Small intestine (tissue), 7 donors: ENCODE results near the gene ROPN1L. TPM values are rescaled to one million over a fixed set of nuclear protein-coding genes. Genes with fewer than 3 reads are reported as not detected.

Experiments
- DNase-seq, 2 donors: peaks; one replicate each; pipeline versions ENCODE4 v3.0.0 to v3.0.0-alpha.2; 2013
- FAIRE-seq: peaks from 2 replicates; lab custom pipeline; 2012; peaks lifted over from hg19 to GRCh38; lab: Jason Lieb, UNC
- H3K27ac ChIP-seq, 3 donors: one replicate each; pipeline ENCODE4 v1.5.1; 2013; ENCODE audit warnings: low read length in 2 of 3, mild to moderate bottlenecking in 2 of 3, control low read depth in 1 of 3, inconsistent platforms in 1 of 3, low read depth in 1 of 3, moderate library complexity in 1 of 3
- H3K27me3 ChIP-seq, 3 donors: one replicate each; pipeline ENCODE4 v1.6.1; 2013; ENCODE audit warnings: low read length in 3 of 3, inconsistent platforms in 1 of 3; ENCODE audit not compliant: control insufficient read depth in 3 of 3, insufficient read depth in 3 of 3
- H3K36me3 ChIP-seq, 3 donors: one replicate each; pipeline ENCODE4 v1.6.1; 2013; ENCODE audit warnings: low read length in 3 of 3, inconsistent platforms in 1 of 3, low read depth in 1 of 3, mild to moderate bottlenecking in 1 of 3, moderate library complexity in 1 of 3; ENCODE audit not compliant: control insufficient read depth in 3 of 3, insufficient read depth in 2 of 3
- H3K4me1 ChIP-seq, 3 donors: one replicate each; pipeline ENCODE4 v1.6.1; 2013; ENCODE audit warnings: low read length in 2 of 3, inconsistent platforms in 1 of 3, low read depth in 1 of 3, mild to moderate bottlenecking in 1 of 3, moderate library complexity in 1 of 3; ENCODE audit not compliant: control insufficient read depth in 3 of 3, insufficient read depth in 2 of 3
- H3K4me3 ChIP-seq, 3 donors: one replicate each; pipeline ENCODE4 v1.5.1; 2013; ENCODE audit warnings: low read length in 3 of 3, control low read depth in 1 of 3, inconsistent platforms in 1 of 3, low read depth in 1 of 3, mild to moderate bottlenecking in 1 of 3, moderate library complexity in 1 of 3
- H3K9me3 ChIP-seq, 2 donors: one replicate each; pipeline ENCODE4 v1.6.1; 2013; ENCODE audit warnings: low read depth in 1 of 2, low read length in 1 of 2; ENCODE audit not compliant: control insufficient read depth in 2 of 2, insufficient read depth in 1 of 2
- WGBS, 3 donors: extraction: QIAGEN DNeasy Blood & Tissue Kit; methylation state at CpG; one replicate each; pipeline ENCODE4 v1.1.7; 2013; 5-methylcytosine and 5-hydroxymethylcytosine counted together
- polyA plus RNA-seq, 4 donors: library from polyadenylated mRNA; stranded (reverse) in 3 of 4; unstranded in 1 of 4; fragments of 200-250 nt in 3 of 4; fragments of 120-200 nt in 1 of 4; gene quantifications; one replicate each; pipeline versions ENCODE4 v1.2.1 to v1.2.3, GENCODE V29; 2013
- donor health status: healthy with polysubstance abuse.
- donor health status: control.
- donor health status: control.
- donor health status: Bipolar disorder and iron deficiency.
- donor health status: healthy.

Gene ROPN1L
- polyA plus RNA-seq, 4 donors, result 0.07 to 0.76 TPM; not detected in 2

DNA sequence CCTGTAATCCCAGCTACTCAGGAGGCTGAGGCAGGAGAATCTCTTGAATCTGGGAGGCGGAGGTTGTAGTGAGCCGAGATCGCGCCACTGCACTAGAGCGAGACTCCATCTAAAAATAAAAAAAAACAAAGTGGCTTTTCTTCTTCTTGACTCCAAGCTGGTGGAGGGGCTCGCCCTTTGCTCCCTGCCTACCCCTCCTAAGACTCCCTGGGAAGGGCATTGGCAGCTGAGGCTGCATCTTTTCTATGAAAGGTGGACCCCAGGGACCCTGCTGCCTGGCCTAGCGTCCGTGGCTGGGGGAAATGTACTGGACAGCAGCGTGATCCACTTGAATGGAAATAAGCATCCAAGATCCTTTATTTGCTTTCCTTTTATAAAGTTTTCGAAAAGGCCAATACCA, 24.0 kb downstream of the ROPN1L start:
- H3K36me3 ChIP-seq, result no peaks in the 10 kb centered on the region
- DNase-seq (no peak), FAIRE-seq (no peak)
- peaks cover 0 to 5% (median 0%) of the 10 kb centered on the region in 3 donors for H3K27me3 ChIP-seq
- WGBS, 3 donors, result 86 to 92% (median 91%) methylated on average over 10 of the region's 10 CpGs
- H3K4me3 ChIP-seq, result no peak overlapping the region
- H3K4me1 ChIP-seq, result no peaks in the 10 kb centered on the region
- no peaks in the 10 kb centered on the region for H3K9me3 ChIP-seq
- H3K27ac ChIP-seq, result no peak overlapping the region

DNA sequence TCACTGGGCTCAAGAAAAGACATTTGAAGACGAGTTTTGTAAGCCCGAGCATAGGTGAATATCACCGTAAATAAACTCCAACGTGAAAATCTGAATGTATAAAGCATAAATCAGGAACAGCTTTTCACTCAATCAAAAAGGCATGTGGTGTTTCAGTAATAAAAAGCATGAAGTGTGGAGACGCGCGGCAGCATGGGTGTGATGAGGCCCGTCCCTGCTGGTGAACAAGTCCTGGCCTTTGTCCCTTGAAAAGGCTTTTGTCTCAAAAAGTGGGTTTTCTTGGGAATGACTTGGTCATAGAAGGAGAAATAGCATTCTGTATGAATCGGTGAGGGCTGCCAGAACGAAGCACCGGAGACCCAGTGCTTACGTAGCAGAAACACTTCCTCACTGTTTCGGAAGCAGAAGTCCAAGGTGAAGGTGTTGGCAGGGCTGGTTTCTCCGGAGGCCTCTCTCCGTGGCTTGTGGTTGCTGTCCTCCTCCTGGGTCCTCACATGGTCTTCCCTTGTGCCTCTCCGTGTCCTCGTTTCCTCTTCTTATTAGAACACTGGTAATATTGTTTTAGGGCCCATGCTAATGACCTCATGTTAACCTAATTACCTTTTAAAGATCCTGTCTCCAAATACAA, 24.9 kb downstream of the ROPN1L start:
- 86 to 88% (median 87%) methylated on average over 17 of the region's 17 CpGs for WGBS, 3 donors
- no peak for FAIRE-seq

DNA sequence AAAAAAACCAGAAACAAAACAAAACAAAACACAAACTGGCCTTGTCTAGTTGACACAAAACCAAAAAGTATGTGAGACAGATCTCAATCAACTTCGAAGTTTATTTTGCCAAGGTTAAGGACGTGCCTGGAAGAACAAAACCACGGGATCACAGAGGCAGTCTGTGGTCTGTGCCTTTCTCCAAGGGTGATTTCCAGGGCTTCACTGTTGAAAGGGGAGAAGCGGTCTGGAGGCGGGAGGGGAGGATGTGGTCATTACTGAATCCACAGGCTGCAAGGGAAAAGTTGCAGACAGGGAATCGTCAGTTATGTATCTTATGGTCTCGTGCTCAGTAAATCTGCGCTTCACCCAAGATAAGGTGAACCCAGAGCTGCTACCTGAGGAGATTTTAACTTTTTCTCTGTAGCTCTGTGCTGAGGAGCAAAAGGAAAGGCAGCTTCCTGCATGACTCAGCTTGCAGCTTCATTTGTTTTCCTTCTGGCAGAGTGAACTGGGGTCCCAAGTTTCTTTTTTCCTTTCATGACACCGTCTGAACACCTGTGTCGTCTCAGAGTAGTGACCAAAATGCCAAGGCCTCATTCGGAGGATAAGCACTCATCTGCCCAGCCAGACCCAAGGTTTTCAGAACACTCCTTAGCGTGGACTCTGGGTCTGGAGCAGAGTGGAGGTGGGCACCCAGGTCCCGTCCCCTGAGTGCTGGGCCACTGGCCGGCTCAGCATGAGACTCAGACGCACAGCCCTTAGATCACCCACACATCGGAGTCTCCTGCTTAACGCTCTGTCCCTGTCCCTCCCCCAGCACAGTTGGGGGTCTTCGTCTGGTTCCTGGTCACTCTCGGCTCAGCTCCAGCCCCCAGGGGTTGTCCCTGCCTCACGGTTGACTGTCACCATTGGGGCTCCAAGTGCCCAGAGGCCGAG, 25.9 kb downstream of the ROPN1L start:
- Histone ChIP-seq H3K9me3 (no peaks in the 10 kb centered on the region), H3K4me3 (no peak overlapping the region), H3K36me3 (no peaks in the 10 kb centered on the region), H3K27me3 (peaks cover 0 to 5% (median 0%) of the 10 kb centered on the region in 3 donors), H3K27ac (no peak overlapping the region), H3K4me1 (no peaks in the 10 kb centered on the region)
- WGBS, 3 donors, result 56 to 71% (median 60%) methylated on average over 21 of the region's 21 CpGs
- no peak for DNase-seq
- no peak for FAIRE-seq

More for the DNA sequence above, 24.9 kb downstream of the ROPN1L start:
- peaks cover 0 to 5% (median 0%) of the 10 kb centered on the region in 3 donors for H3K27me3 ChIP-seq
- H3K27ac ChIP-seq, result no peak overlapping the region
- H3K36me3 ChIP-seq, result no peaks in the 10 kb centered on the region
- DNase-seq, result no peak
- H3K9me3 ChIP-seq, result no peaks in the 10 kb centered on the region
- no peaks in the 10 kb centered on the region for H3K4me1 ChIP-seq
- H3K4me3 ChIP-seq, result no peak overlapping the region

DNA sequence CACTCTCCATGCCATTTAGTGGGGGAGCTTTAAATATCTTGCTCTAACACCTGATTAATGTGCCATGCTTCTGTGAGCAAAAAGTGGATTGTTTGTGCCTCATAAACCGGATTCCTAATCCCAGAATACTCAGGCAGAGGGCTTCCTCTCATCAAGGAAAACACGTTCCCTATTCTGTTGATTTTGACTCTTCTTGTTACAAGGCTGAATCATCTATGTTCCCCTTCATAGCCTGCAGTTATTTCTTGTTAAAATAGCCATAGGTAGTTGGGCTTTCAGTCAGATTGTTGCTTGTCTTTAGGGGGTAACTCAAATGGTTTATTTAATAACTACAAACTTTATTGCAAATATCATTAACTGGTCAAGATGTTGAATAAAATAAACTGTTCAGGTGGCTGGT, 26.6 kb downstream of the ROPN1L start:
- no peak for FAIRE-seq
- H3K4me3 ChIP-seq, result no peak overlapping the region
- 67 to 81% (median 70%) methylated on average over 2 of the region's 2 CpGs for WGBS, 3 donors
- no peaks in the 10 kb centered on the region for H3K4me1 ChIP-seq
- H3K9me3 ChIP-seq, result no peaks in the 10 kb centered on the region
- H3K27me3 ChIP-seq, result peaks cover 0 to 5% (median 0%) of the 10 kb centered on the region in 3 donors
- no peak overlapping the region for H3K27ac ChIP-seq
- H3K36me3 ChIP-seq, result no peaks in the 10 kb centered on the region
- no peak for DNase-seq

DNA sequence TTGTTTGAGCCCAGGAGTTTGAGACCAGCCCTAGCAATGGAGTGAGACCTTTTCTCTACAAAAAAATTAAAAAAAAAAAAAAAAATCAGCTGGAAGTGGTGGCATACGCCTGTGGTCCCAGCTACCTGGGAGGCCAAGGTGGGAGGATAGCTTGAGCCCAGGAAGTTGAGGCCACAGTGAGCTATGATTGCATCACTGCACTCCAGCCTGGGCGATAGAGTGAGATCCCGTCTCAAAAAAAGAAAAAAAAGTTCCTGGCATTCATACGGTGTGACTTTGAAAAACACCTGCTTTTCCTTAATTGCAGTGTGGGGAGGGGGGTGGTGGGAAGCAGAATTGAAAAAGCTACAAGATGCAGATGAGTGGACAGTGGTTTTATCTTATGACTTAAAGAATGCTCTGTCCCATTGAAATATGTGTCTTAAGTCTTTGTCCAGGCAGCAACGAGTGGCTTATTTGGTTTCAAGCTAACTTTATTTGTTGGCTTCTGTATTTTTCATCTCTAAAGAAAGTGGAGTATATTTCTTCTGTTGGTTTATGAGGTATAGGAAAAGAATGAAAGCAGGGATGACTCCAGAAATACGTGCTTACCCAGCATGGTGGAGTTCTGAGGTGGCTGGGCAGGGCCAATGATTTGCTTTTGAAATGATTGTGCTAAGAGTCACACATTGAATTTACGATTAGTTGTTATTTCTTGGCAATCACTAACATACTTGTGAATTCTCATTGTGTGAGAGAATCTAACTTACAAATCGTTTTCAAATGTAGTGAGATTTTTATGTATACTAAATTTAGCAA, 27.8 kb downstream of the ROPN1L start:
- DNase-seq, result no peak
- H3K4me3 ChIP-seq, result no peak overlapping the region
- H3K36me3 ChIP-seq, result no peaks in the 10 kb centered on the region
- H3K27me3 ChIP-seq, result peaks cover 0 to 5% (median 0%) of the 10 kb centered on the region in 3 donors
- no peaks in the 10 kb centered on the region for H3K9me3 ChIP-seq
- WGBS, 3 donors, result 54 to 74% (median 60%) methylated on average over 8 of the region's 8 CpGs
- no peak overlapping the region for H3K27ac ChIP-seq
- no peaks in the 10 kb centered on the region for H3K4me1 ChIP-seq
- no peak for FAIRE-seq

DNA sequence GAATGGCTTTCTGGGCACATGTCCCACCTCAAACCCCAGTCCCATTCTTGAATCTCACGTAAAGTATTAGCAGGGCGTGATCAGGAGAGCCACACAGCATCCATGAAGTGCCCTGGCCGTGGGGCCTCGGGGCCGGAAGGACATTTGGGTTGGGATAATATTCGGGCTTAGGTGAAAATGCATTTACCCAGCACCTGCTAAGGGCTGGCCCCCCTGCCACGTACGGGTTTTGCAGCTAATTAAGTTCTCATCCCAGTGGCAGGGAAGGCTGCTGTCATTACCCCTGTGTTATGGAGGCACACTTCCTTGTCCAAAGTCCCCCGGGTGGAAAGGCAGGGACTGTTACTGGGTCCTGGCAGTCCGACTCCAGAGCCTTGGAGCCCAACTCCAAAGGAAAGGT, 29.0 kb downstream of the ROPN1L start:
- H3K4me3 ChIP-seq, result no peak overlapping the region
- H3K27me3 ChIP-seq, result peaks cover 0 to 5% (median 0%) of the 10 kb centered on the region in 3 donors
- peak in 1 of 2 donors; percentile 33 for DNase-seq
- FAIRE-seq, result no peak
- no peak overlapping the region for H3K27ac ChIP-seq
- no peaks in the 10 kb centered on the region for H3K4me1 ChIP-seq
- peaks cover 0 to 6% of the 10 kb centered on the region in 2 donors for H3K9me3 ChIP-seq
- 57 to 89% (median 77%) methylated on average over 10 of the region's 10 CpGs for WGBS, 3 donors
- H3K36me3 ChIP-seq, result no peaks in the 10 kb centered on the region

DNA sequence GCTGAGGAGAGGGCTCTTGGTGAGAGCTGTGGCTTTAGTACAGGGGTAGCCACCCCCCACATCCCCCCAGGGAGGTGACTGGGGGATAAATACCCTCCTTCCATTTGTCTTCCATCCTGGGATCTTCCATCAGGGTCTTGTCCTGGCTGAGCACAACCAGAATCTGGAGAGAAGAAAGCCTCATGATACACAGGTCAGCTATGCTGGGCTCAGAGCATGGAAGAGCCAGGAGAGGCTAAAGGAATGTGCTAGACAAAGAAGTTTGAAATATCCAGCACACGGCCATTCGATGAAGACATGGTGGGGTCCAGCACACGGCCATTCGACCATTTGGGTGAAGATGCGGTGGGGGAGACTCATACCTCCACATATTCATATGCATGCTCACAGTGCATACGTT, 30.0 kb downstream of the ROPN1L start:
- H3K27ac ChIP-seq, result no peak overlapping the region
- no peaks in the 10 kb centered on the region for H3K36me3 ChIP-seq
- H3K4me3 ChIP-seq, result no peak overlapping the region
- no peak for DNase-seq
- no peaks in the 10 kb centered on the region for H3K4me1 ChIP-seq
- H3K9me3 ChIP-seq, result peaks cover 2 to 10% of the 10 kb centered on the region in 2 donors
- FAIRE-seq, result no peak
- 88 to 94% (median 91%) methylated on average over 6 of the region's 6 CpGs for WGBS, 3 donors
- peaks cover 0 to 5% (median 0%) of the 10 kb centered on the region in 3 donors for H3K27me3 ChIP-seq

DNA sequence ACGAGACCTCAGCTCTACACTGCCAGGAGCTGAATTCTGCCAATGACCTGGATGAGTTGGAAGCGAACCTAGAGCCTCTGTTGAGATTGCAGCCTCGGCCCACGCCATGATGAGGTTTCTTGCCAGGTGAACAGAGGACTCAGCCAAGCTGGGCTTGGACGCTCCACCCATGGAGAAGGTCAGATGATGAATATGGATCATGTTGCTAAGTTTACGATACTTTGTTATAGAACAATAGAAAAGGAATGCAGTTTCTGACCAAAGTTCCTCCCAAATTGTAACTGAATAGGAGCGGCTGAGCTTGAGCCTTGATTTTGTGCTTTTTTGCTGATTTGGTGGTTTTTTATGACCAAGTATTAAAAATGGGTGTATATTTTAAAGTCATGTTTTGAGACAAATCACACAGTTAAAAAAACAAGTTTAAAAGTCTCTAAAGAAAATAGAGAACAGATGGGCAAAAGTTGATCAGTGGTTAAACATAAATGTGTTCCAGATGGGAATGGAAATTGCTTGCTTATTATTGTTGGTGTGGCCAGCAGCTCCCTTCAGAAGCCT, 32.9 kb downstream of the ROPN1L start:
- Histone ChIP-seq H3K4me3 (no peak overlapping the region), H3K36me3 (no peaks in the 10 kb centered on the region), H3K9me3 (peaks cover 2 to 20% of the 10 kb centered on the region in 2 donors), H3K27me3 (no peaks in the 10 kb centered on the region), H3K4me1 (no peaks in the 10 kb centered on the region), H3K27ac (no peak overlapping the region)
- FAIRE-seq, result no peak
- DNase-seq, result no peak
- WGBS, 3 donors, result 81 to 89% (median 85%) methylated on average over 7 of the region's 7 CpGs
